Thoracic aorta (tissue), 2 donors: ENCODE results near the gene STPG4. TPM values are rescaled to one million over a fixed set of nuclear protein-coding genes. Genes with fewer than 3 reads are reported as not detected.

Experiments
- ATAC-seq: fragments of 150-250 bp; one replicate; pipeline ENCODE4 v1.8.0; 2017; ENCODE audit warnings: low read depth; ENCODE audit not compliant: insufficient number of reproducible peaks, low FRiP score
- DNase-seq: peaks from one replicate; pipeline ENCODE4 v3.0.0-alpha.2; 2020; ENCODE audit warnings: low spot score
- H3K27ac ChIP-seq, 2 donors: fragments of 200-600 bp; sonication (generic); 1 replicate in 1 of 2; 2 replicates in 1 of 2; pipeline ENCODE4 v1.5.1; 2016; ENCODE audit warnings: mild to moderate bottlenecking in 2 of 2, moderate library complexity in 2 of 2
- H3K27me3 ChIP-seq: fragments of 200-600 bp; sonication (generic); replicated peaks from 2 replicates; pipeline ENCODE4 v1.6.0; 2016; ENCODE audit warnings: mild to moderate bottlenecking; ENCODE audit not compliant: insufficient read depth
- H3K36me3 ChIP-seq: fragments of 200-600 bp; sonication (generic); one replicate; pipeline ENCODE4 v1.5.1; 2016
- H3K4me1 ChIP-seq, 2 donors: fragments of 200-600 bp; sonication (generic); 1 replicate in 1 of 2; 2 replicates in 1 of 2; pipeline versions ENCODE4 v1.5.1 to v1.6.0; 2016; ENCODE audit warnings: low read depth in 2 of 2, mild to moderate bottlenecking in 1 of 2; ENCODE audit not compliant: control insufficient read depth in 1 of 2
- H3K4me3 ChIP-seq: fragments of 200-600 bp; sonication (generic); 2 replicates; pipeline ENCODE4 v1.5.1; 2016; ENCODE audit warnings: mild to moderate bottlenecking
- H3K9me3 ChIP-seq: fragments of 200-600 bp; sonication (generic); 2 replicates; pipeline ENCODE4 v1.5.1; 2016
- total RNA-seq, 2 donors: library from RNA; depleted of rRNA; stranded (reverse); fragments of >200 nt; gene quantifications; one replicate each; pipeline versions ENCODE4 v1.1.0 to v1.2.3, GENCODE V29; 2016
- TF ChIP-seq, protein P1 (sequence below): fragments of 200-600 bp; sonication (generic); IDR thresholded peaks from one replicate; pipeline ENCODE4 v1.5.1; 2019; ENCODE audit warnings: antibody characterized with exemption

STPG4 gene
- total RNA-seq, 2 donors from 2014 or later: not detected

DNA sequence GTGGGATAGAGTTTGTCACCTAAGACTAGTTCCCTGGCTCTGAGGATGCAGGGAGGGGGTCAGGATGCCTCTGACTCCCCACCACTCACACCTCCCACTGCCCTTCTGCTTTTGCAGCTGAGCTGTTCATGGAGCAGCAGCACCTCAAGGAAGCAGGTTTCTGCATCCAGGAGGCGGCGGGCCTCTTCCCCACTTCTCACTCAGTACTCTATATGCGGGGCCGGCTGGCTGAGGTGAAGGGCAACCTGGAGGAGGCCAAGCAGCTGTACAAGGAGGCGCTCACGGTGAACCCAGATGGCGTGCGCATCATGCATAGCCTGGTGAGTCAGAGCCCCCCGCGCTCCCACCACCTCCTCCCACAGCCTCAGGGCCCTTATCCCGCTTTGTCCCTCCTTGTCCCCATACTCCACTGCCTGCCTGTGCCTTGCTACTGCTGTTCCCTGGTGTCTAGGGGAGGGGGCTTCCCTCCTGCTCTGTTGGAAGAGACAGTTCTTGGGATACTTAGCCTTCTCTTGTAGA is 94.4 kb downstream of the STPG4 start:
- ATAC-seq: no peak
- peaks cover 46 to 77% of the 10 kb centered on the region in 2 donors for H3K4me1 ChIP-seq
- H3K36me3 ChIP-seq: no peaks in the 10 kb centered on the region
- H3K27me3 ChIP-seq: no peaks in the 10 kb centered on the region
- DNase-seq: no peak
- H3K27ac ChIP-seq: peak overlapping the region in 1 of 2 donors; percentile 0
- TF ChIP-seq, protein P1, sequence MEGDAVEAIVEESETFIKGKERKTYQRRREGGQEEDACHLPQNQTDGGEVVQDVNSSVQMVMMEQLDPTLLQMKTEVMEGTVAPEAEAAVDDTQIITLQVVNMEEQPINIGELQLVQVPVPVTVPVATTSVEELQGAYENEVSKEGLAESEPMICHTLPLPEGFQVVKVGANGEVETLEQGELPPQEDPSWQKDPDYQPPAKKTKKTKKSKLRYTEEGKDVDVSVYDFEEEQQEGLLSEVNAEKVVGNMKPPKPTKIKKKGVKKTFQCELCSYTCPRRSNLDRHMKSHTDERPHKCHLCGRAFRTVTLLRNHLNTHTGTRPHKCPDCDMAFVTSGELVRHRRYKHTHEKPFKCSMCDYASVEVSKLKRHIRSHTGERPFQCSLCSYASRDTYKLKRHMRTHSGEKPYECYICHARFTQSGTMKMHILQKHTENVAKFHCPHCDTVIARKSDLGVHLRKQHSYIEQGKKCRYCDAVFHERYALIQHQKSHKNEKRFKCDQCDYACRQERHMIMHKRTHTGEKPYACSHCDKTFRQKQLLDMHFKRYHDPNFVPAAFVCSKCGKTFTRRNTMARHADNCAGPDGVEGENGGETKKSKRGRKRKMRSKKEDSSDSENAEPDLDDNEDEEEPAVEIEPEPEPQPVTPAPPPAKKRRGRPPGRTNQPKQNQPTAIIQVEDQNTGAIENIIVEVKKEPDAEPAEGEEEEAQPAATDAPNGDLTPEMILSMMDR: no peak
- no peak overlapping the region for H3K4me3 ChIP-seq
- H3K9me3 ChIP-seq: no peaks in the 10 kb centered on the region

DNA sequence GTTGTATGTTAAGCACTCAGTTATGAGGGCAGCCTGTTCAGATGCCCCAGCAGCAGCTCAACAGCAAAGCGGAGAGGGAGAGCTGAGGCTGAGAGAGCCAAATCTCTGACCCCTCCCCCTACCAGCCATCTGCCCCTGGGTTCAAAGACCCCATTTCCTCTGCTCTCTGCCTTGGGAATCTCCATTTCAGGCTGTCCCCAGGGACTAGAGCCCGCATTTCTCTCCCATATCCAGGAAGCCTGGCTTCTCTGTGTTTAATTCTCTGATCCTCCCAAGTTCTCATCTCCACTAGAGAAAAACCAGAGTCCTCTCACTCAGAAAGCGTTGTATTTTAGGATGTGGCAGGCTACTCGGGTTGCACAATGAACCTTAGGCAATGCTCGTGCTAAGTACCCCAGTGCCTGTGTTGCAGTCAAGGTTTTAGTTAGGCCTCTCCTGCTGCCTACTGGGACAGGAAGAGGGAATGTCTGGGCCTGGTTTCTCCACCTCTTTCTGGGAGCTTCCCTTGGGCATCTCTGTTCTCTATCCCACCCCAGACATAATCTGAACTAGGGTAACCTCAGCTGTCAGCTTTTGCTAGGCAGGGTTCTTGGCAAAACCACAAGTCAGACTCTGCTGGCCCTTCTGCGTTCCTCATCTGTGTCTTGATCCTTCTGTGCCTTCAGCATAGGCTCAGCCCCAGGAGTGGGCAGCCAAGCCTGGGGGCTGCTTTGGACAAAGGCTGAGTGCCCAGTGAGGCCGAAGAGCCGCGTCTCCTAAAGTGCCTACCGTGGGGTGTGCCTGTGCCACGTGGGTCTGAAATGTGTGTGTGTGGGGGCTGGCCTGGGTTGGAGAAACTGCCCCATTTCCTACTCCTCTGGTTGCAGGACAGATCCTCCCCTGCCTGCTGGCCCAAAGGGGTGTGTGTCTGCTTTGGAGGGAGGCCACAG is 96.8 kb downstream of the STPG4 start:
- ATAC-seq: peak; percentile 65
- H3K9me3 ChIP-seq: no peaks in the 10 kb centered on the region
- peaks cover 3% of the 10 kb centered on the region for H3K36me3 ChIP-seq
- H3K4me1 ChIP-seq: peaks cover 33 to 61% of the 10 kb centered on the region in 2 donors
- TF ChIP-seq, protein P1: no peak
- peak overlapping the region; percentile 69 to 91 for H3K27ac ChIP-seq
- no peaks in the 10 kb centered on the region for H3K27me3 ChIP-seq
- no peak overlapping the region for H3K4me3 ChIP-seq
- no peak for DNase-seq

DNA sequence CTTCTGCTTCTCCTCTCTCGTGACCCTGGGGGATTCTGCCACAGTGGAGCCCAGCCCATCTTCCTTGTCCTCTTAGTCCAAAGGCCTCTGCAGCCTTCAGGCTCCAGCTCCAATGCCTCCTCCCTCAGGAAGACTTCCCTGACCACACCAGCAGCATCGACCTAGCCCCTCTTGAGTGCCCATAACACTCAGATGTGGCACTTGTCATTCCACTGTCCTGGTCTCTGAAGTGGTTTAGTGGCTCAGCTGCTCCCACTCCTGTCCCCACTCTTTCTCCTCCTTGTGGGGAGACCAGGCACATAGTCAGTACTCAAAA is 97.5 kb downstream of the STPG4 start:
- peaks cover 33 to 55% of the 10 kb centered on the region in 2 donors for H3K4me1 ChIP-seq
- no peak for ATAC-seq

DNA sequence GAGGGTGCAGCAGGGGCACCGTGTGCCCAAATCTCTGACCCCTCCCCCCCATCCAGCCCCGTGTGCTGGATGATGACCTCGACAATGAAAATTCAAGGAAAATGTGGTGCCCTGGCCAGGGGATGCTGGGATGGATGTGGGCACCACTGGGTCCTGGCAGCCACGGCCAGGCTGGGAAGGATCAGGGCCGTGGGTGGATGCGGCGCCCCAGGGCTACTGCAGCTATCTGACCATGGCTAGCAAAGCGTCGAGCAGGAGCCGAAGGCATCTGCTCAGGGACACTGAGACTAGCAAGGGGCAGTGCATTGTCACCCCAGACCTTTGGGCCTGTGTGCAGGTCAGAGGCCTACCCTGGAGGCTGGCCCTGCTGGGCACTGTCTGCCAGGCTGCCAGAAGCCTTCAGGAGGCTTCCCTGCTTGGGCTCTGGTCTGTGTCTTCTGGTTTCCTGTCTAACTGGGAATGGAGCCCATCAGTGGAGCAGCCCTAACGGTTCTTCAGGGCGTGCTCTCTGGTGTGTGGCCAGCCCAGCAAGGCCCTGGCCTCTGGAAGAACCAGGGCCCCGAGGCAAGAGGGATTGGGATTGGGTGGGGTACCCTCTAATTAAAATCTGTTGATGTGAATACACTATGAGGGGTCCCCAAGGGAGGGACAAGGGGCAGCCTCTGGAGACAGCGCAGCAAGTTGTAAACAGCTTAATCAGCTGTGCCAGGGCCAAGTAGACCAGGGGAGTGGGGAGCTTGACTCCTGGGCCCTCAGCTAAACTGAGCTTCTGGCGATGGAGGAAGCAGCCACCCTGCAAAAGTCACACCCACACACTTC is 98.0 kb downstream of the STPG4 start:
- TF ChIP-seq, protein P1: no peak
- peaks cover 11% of the 10 kb centered on the region for H3K36me3 ChIP-seq
- peaks cover 33 to 49% of the 10 kb centered on the region in 2 donors for H3K4me1 ChIP-seq
- no peaks in the 10 kb centered on the region for H3K27me3 ChIP-seq
- no peaks in the 10 kb centered on the region for H3K9me3 ChIP-seq
- H3K4me3 ChIP-seq: no peak overlapping the region
- H3K27ac ChIP-seq: peak overlapping the region; percentile 69 to 91
- ATAC-seq (peak; percentile 4), DNase-seq (no peak)

More for the DNA sequence above, 97.5 kb downstream of the STPG4 start:
- Histone ChIP-seq H3K27ac (peak overlapping the region; percentile 69 to 91), H3K9me3 (no peaks in the 10 kb centered on the region), H3K27me3 (no peaks in the 10 kb centered on the region), H3K4me3 (no peak overlapping the region), H3K36me3 (peaks cover 8% of the 10 kb centered on the region)
- TF ChIP-seq, protein P1: no peak
- DNase-seq: no peak

DNA sequence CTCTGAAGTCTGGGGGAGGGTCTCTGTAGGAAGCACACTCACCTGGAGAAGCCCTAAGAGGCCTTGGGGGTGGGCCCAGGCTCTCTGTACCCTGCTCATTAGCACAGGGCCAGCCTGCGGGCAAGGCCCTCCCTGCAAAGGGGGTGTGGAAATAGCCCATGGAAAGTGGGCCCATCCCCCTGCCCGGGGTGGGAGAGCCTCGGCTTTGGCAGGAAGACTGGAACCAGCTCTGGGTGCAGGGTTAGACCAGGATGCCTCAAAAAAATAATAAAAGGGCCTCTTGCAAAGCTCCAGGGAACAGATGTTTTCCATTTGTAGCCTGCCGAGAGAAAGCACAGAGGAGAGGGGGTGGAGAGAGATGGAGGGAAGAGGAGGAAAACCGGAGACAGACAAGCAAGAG is 98.7 kb downstream of the STPG4 start:
- H3K27me3 ChIP-seq: no peaks in the 10 kb centered on the region
- TF ChIP-seq, protein P1: no peak
- peaks cover 33 to 45% of the 10 kb centered on the region in 2 donors for H3K4me1 ChIP-seq
- peaks cover 18% of the 10 kb centered on the region for H3K36me3 ChIP-seq
- peak overlapping the region; percentile 69 to 91 for H3K27ac ChIP-seq
- no peak for DNase-seq
- ATAC-seq: peak; percentile 23
- no peaks in the 10 kb centered on the region for H3K9me3 ChIP-seq
- H3K4me3 ChIP-seq: no peak overlapping the region
